Upper lobe of left lung (tissue), 6 donors: ENCODE results near the gene RPS6KA3. TPM values are rescaled to one million over a fixed set of nuclear protein-coding genes. Genes with fewer than 3 reads are reported as not detected.

ENCODE experiments used
- ATAC-seq, 2 donors: fragments of 200-7000 bp; cut with Tn5 transposase; one replicate each; pipeline ENCODE4 v1.9.1; 2022; ENCODE audit warnings: mild to moderate bottlenecking in 2 of 2, moderate library complexity in 2 of 2; ENCODE audit not compliant: low FRiP score in 2 of 2
- DNase-seq, 2 donors: peaks; one replicate each; pipeline ENCODE4 v3.0.0-alpha.2; 2019 to 2020
- H3K27ac ChIP-seq, 4 donors: fragments of 200-600 bp; sonication (generic); one replicate each; pipeline ENCODE4 v1.5.1; 2016 to 2019
- H3K27me3 ChIP-seq, 4 donors: fragments of 200-600 bp; sonication (generic); one replicate each; pipeline ENCODE4 v1.5.1; 2017 to 2019
- H3K36me3 ChIP-seq, 4 donors: fragments of 200-600 bp; sonication (generic); one replicate each; pipeline ENCODE4 v1.5.1; 2016 to 2019
- H3K4me1 ChIP-seq, 4 donors: fragments of 200-600 bp; sonication (generic); one replicate each; pipeline ENCODE4 v1.5.1; 2018 to 2019
- H3K4me3 ChIP-seq, 4 donors: fragments of 200-600 bp; sonication (generic); one replicate each; pipeline ENCODE4 v1.5.1; 2017 to 2019; ENCODE audit warnings: mild to moderate bottlenecking in 2 of 4, moderate library complexity in 1 of 4
- H3K9me3 ChIP-seq, 4 donors: fragments of 200-600 bp; sonication (generic); one replicate each; pipeline ENCODE4 v1.5.1; 2018 to 2019
- CTCF ChIP-seq, 6 experiments: fragments of 450-650 bp in 4 of 6; fragments of 200-600 bp in 2 of 6; sonication (generic) in 2 of 6; IDR thresholded peaks; one replicate each; pipeline ENCODE4 v1.5.1; 2016 to 2019; ENCODE audit warnings: antibody characterized with exemption in 6 of 6
- EP300 ChIP-seq, 4 donors: sonication (generic); formaldehyde crosslinking; IDR thresholded peaks; one replicate each; pipeline ENCODE4 v1.5.1; 2017; ENCODE audit warnings: antibody characterized with exemption in 4 of 4, control low read depth in 2 of 4
- POLR2A ChIP-seq, 4 donors: fragments of 450-650 bp; IDR thresholded peaks; one replicate each; pipeline ENCODE4 v1.5.1; 2016 to 2017; ENCODE audit warnings: antibody characterized with exemption in 4 of 4, mild to moderate bottlenecking in 2 of 4
- POLR2AphosphoS5 ChIP-seq, 2 donors: sonication (generic); formaldehyde crosslinking; IDR thresholded peaks; one replicate each; pipeline ENCODE4 v1.5.1; 2017; ENCODE audit warnings: antibody characterized with exemption in 2 of 2
- WGBS, 2 donors: methylation state at CpG; one replicate each; pipeline ENCODE4 v1.1.5; 2017 to 2018; 5-methylcytosine and 5-hydroxymethylcytosine counted together
- total RNA-seq, 6 donors: library from RNA; depleted of rRNA in 4 of 6; stranded (reverse); fragments of >200 nt in 4 of 6; gene quantifications; one replicate each; pipeline versions ENCODE4 v1.1.0 to v1.2.1, GENCODE V29; 2016 to 2021
- donor health status: DM: no; HTN: no; CAD: no; lungs with moderate emphysema.
- donor health status: DM: no; HTN: yes; CAD: no; lungs with severe emphysema.

RPS6KA3 gene
- total RNA-seq, 6 donors from 2014 or later: 24.6 to 93.0 (median 58.4) TPM

- Histone ChIP-seq H3K4me1 (no peaks in the 10 kb centered on the region), H3K27ac (no peak overlapping the region), H3K9me3 (peaks cover 0 to 4% (median 0%) of the 10 kb centered on the region in 4 donors), H3K27me3 (no peaks in the 10 kb centered on the region), H3K36me3 (no peaks in the 10 kb centered on the region), H3K4me3 (no peak overlapping the region)
- no peak for DNase-seq
- ATAC-seq: no peak
- TF ChIP-seq EP300 (IDR thresholded peaks at IDR 0.05) (no peak), CTCF (IDR thresholded peaks at IDR 0.05) (no peak), POLR2A (IDR thresholded peaks at IDR 0.05) (no peak), POLR2AphosphoS5 (IDR thresholded peaks at IDR 0.05) (no peak)
These were observed 26.5 kb downstream of the RPS6KA3 start for GRCh38 chrX:20240201-20240600.

DNA sequence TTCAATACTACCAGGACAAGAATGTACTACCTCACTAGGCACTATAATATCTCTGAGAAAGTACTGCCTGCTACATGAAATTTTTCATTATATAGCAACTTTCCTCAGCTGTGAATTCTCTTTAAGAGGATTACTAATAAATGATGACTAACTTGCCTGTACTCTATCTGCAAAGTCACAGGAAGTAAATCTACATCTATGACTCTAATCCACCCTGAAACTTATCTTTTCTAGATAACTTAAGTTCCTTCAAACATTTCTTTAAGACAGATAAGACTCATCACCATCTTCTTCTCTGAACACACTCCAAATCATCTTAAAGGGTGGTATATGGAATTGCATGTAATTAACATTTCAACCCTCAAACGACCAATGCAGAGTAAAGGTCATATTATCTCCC is 28.8 kb downstream of the RPS6KA3 start:
- Histone ChIP-seq H3K36me3 (peaks cover 0 to 4% (median 0%) of the 10 kb centered on the region in 4 donors), H3K4me3 (no peak overlapping the region), H3K9me3 (peaks cover 0 to 4% (median 0%) of the 10 kb centered on the region in 4 donors), H3K27ac (no peak overlapping the region), H3K4me1 (no peaks in the 10 kb centered on the region), H3K27me3 (no peaks in the 10 kb centered on the region)
- DNase-seq (no peak), ATAC-seq (no peak)
- TF ChIP-seq EP300 (IDR thresholded peaks at IDR 0.05): no peak
- TF ChIP-seq CTCF (IDR thresholded peaks at IDR 0.05): no peak
- no peak for TF ChIP-seq POLR2A (IDR thresholded peaks at IDR 0.05)
- TF ChIP-seq POLR2AphosphoS5 (IDR thresholded peaks at IDR 0.05): no peak
- 39 to 74% methylated on average over 1 of the region's 1 CpG for WGBS, 2 donors

DNA sequence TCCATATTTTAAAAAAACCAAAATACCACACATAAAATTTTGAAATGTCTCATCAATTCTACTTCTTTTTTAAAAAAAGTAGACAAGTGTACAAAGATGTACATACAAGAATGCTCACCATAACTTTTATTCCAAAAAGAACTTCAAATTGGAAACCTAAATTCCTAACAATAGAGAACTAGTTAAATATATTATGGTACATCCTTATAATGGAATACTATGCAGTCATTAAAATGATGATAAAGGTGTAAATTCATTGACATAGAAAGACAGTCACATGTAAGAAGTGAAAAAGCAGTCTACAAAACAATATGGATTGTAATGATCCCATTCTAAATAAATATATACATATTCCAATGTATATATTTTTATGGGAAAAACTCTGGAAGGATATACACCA is 31.0 kb downstream of the RPS6KA3 start:
- Histone ChIP-seq H3K4me1 (no peaks in the 10 kb centered on the region), H3K36me3 (peaks cover 0 to 7% (median 0%) of the 10 kb centered on the region in 4 donors)

GRCh38 chrX:20233336-20233735 is 33.4 kb downstream of the RPS6KA3 start:
- no peaks in the 10 kb centered on the region for H3K9me3 ChIP-seq
- WGBS, 2 donors: 53 to 100% methylated on average over 2 of the region's 2 CpGs
- H3K36me3 ChIP-seq: peaks cover 0 to 7% (median 0%) of the 10 kb centered on the region in 4 donors
- H3K27ac ChIP-seq: no peak overlapping the region
- H3K4me1 ChIP-seq: no peaks in the 10 kb centered on the region
- no peak for TF ChIP-seq CTCF (IDR thresholded peaks at IDR 0.05)
- TF ChIP-seq POLR2AphosphoS5 (IDR thresholded peaks at IDR 0.05): no peak
- TF ChIP-seq EP300 (IDR thresholded peaks at IDR 0.05): no peak
- no peak for TF ChIP-seq POLR2A (IDR thresholded peaks at IDR 0.05)
- DNase-seq (no peak), ATAC-seq (no peak)
- H3K4me3 ChIP-seq: no peak overlapping the region
- no peaks in the 10 kb centered on the region for H3K27me3 ChIP-seq

More for the DNA sequence above, 31.0 kb downstream of the RPS6KA3 start:
- DNase-seq: no peak
- no peak for ATAC-seq
- Histone ChIP-seq H3K4me3 (no peak overlapping the region), H3K27me3 (no peaks in the 10 kb centered on the region), H3K27ac (no peak overlapping the region), H3K9me3 (no peaks in the 10 kb centered on the region)
- TF ChIP-seq EP300 (IDR thresholded peaks at IDR 0.05) (no peak), CTCF (IDR thresholded peaks at IDR 0.05) (no peak), POLR2A (IDR thresholded peaks at IDR 0.05) (no peak), POLR2AphosphoS5 (IDR thresholded peaks at IDR 0.05) (no peak)

- no peak for ATAC-seq
- no peak for TF ChIP-seq POLR2AphosphoS5 (IDR thresholded peaks at IDR 0.05)
- no peak for TF ChIP-seq POLR2A (IDR thresholded peaks at IDR 0.05)
- no peak for TF ChIP-seq EP300 (IDR thresholded peaks at IDR 0.05)
- TF ChIP-seq CTCF (IDR thresholded peaks at IDR 0.05): no peak
- H3K36me3 ChIP-seq: peaks cover 0 to 7% (median 0%) of the 10 kb centered on the region in 4 donors
- no peaks in the 10 kb centered on the region for H3K9me3 ChIP-seq
- no peaks in the 10 kb centered on the region for H3K4me1 ChIP-seq
- DNase-seq: no peak
- no peak overlapping the region for H3K27ac ChIP-seq
- H3K27me3 ChIP-seq: no peaks in the 10 kb centered on the region
- WGBS, 2 donors: 79 to 95% methylated on average over 3 to 4 of the region's 4 CpGs
- H3K4me3 ChIP-seq: no peak overlapping the region
These were observed 35.1 kb downstream of the RPS6KA3 start for GRCh38 chrX:20231598-20231997.
